ENCODE data around the gene HYPK.
"Not testable (repeated sequence)": the region's sequence is repeated elsewhere in the genome, so short reads cannot be mapped to it uniquely, and the experiment has no call there.

The HYPK gene

DNA sequence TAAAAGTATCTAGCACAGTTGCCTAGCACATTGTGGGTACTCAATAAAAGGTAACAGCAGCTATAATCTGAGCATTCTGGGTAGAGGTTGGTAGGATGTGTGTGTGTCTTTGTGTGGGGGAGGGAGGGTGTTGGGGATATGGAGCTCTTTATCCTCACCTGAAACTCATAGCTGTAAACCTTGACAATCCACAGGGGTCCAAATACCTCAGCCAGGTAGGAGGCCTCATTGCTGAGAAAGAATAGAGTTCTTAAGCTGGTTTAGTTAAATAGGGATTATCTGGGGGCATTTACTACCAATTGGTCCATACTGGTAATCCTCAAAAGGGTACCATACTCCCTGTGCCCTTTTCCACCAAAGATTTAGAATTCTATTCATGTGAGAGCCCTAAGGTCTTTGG is 4.4 kb upstream of the HYPK start:
- no peak for DNase-seq

GRCh38 chr15:43796566-43796965 is 3.8 kb upstream of the HYPK start:
- DNase-seq = no peak

GRCh38 chr15:43799209-43799944 is 1.0 kb upstream of the HYPK start:
- no peak for DNase-seq

GRCh38 chr15:43799945-43800285 is 484 bp upstream of the HYPK start, which contains the start of gene SERINC4:
Gene SERINC4 (minus strand): TSS chr15:43800220. CDS start chr15:43799986, 234 bp downstream.
- DNase-seq = no peak

GRCh38 chr15:43802676-43803075 is 2.3 kb downstream of the HYPK start:
- not testable (repeated sequence) for DNase-seq

GRCh38 chr15:43808435-43808950 is 8.1 kb downstream of the HYPK start:
- DNase-seq = no peak

DNA sequence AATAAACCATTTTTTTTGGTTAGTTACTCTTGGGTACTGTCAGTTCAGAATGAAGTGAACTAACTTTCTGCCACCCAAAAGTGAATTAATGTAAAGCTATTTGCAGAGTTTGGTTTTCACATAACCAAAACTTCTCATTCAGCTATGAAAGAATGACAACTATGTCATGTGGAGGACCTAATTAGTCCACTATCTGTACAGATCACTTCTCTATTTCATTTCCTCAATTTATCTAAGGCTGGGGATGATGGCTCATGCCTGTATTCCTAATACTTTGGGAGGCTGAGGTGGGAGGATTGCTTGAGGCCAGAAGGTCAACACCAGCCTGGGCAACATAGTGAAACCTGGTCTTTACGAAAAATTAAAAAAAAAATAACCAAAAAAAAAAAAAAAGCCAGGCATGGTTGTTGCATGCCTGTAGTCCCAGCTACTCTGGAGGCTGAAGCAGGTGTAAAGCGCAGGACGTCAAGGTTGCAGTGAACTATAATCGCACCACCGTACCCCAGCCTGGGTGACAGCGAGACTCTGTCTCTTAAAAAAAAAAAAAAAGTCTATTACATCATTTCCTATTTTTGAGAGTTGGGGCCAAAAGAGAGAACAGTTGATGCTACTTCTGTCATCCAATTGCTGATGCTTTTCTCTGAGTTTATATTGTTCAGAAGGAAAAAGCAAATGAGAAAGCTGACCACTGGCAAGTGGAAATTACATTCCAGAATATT is 8.7 kb downstream of the HYPK start:
- DNase-seq = no peak

GRCh38 chr15:43815064-43815463 is 14.7 kb downstream of the HYPK start:
- DNase-seq = not testable (repeated sequence)

GRCh38 chr15:43821505-43821904 is 21.1 kb downstream of the HYPK start:
- no peak for DNase-seq

DNA sequence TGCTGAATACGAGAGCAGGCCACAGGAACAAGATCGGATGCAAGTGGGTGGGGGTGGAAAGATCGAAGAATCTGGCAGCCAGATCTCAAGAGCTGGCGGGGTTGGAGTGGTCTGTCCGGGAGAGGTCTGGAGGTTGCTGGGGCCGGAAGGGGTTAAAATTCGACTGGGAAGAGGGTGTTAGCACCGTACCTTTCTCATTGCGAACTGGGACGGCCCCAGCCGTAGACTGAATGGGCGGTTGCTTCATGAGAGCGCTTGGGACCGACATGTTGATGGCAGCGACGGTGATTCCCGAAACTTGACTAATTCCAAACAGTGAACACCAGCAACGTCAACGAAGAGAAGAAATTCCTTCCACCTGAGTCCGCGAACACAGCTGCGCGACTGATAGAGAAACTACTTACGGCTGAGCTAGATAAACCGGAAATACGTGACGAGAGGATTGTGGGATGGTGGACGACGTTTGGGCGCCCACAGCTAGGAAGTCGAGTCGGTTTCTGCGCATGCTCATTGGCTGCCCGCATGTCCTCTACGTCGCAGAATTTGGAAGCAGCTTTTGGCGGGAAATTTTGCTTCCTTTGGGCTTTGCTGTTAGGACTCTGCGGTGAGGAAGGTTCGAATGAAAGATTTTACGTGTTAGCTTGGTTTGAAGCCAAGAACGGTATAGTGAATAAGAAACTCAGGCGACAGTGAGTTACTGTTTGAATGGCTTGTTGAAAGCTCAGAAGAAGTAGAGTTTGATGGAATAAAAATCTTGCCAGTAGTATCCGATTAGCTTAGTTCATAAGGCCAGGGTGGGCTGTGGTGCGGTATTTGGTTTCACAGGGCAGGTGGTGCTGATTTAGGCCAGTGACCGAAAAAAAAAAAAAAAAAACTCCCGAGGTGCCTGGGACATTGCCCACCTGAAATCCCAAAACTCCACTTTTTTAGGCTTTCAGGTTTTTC is 24.2 kb downstream of the HYPK start, which contains the start of gene MFAP1:
Gene MFAP1 (minus strand): TSS at position 389 of the 945 bp plus-strand sequence. CDS start 121 bp downstream, at position 268.
- peak; percentile 91 for DNase-seq

GRCh38 chr15:43825305-43825704 is 24.9 kb downstream of the HYPK start:
- DNase-seq = not testable (repeated sequence)

GRCh38 chr15:43826029-43826507 is 25.7 kb downstream of the HYPK start:
- DNase-seq = no peak

DNA sequence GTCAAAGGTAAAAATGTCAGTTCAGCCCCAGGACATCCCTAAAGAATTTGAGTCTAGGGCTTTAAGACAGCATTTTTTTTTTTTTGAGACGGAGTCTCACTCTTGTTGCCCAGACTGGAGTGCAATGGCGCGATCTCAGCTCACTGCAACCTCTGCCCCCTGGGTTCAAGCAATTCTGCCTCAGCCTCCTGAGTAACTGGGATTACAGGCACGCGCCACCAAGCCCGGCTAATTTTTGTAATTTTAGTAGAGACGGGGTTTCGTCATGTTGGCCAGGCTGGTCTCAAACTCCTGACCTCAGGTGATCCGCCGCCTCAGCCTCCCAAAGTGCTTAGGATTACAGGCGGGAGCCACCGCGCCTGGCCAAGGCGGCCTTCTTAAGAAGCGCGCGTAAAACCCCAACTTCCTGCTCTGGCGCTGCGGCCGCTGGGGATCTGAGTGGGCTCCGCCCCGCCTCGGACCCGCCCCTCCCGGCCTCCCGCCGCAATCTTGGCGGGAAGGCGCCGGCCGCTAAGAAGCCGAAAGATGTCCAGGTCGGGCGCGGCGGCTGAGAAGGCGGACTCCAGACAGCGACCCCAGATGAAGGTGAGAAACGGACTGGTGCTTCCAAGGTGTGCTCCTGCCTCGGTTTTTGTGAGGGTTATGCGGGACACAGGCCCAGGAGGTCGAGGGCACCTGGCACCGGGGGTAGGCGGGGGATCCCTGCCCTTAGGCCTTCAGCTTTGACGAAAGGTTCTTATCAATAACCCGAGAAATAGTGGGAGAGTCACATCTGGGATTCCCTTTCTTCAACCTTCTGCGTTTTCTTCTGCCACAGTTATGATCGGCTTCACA is 26.3 kb downstream of the HYPK start, which contains the start of gene WDR76:
Gene WDR76 (plus strand): TSS at position 495 of the 834 bp plus-strand sequence. CDS start 31 bp downstream, at position 526.
- peak; percentile 64 for DNase-seq

- no peak for DNase-seq
Measured at GRCh38 chr15:43828061-43828657, 27.8 kb downstream of the HYPK start.

GRCh38 chr15:43829951-43830540 is 29.6 kb downstream of the HYPK start:
- not testable (repeated sequence) for DNase-seq

- DNase-seq = not testable (repeated sequence)
Measured at GRCh38 chr15:43830691-43831275, 30.4 kb downstream of the HYPK start.

DNA sequence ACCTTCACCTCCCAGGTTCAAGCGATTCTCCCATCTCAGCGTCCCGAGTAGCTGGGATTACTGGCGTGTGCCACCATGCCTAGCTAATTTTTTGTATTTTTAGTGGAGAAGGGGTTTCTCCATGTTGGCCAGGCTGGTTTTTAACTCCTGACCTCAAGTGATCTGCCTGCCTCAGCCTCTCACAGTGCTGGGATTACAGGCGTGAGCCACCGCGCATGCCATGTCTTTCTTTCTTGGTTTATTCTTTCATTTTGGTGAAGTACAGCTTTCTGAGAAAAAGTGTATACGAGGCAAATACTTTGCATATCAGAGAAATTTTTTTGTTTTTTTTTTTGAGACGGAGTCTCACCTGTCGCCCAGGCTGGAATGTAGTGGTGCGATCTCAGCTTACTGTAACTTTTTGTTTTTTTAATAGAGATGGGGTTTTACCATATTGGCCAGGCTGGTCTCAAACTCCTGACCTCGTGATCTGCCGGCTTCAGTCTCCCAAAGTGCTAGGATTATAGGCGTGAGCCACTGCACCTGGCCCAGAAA is 31.2 kb downstream of the HYPK start:
- DNase-seq = not testable (repeated sequence)

- not testable (repeated sequence) for DNase-seq
Measured at GRCh38 chr15:43832485-43832884, 32.1 kb downstream of the HYPK start.

GRCh38 chr15:43845421-43845820 is 45.0 kb downstream of the HYPK start:
- DNase-seq = no peak

DNA sequence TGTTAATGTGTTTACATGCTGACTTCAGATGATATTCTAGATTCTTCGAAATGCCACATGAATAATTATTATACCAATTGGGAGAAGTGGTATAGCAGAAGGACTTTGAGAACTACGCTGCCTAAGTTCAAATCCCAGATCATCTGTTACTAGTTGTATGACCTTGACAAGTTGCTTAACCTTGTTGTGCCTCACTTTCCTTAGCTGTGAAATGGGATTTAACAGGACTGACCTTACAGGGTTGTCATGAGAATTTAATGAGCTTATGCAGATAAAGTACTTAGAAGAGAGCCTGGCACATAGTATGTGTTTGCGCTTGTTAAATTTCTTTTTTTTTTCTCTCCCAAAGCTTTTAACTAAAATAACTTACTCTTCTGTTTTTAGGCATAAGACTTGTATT is 50.9 kb downstream of the HYPK start:
- no peak for DNase-seq

Measured in central memory CD4-positive, alpha-beta T cell (primary cell).